Activated B cell treated with CpG ODN at 0.5 μM for 24 hours (primary cell): Measurements from ENCODE around the gene SMIM30. TPM values are rescaled to one million over a fixed set of nuclear protein-coding genes. Genes with fewer than 3 reads are reported as not detected.
"Not testable (repeated sequence)": the region's sequence is repeated elsewhere in the genome, so short reads cannot be mapped to it uniquely, and the experiment has no call there.

Source experiments
- ATAC-seq: fragments of 200-7000 bp; cut with Tn5 transposase; one replicate; pipeline ENCODE4 v1.10.0; 2021; ENCODE audit warnings: low read depth, mild to moderate bottlenecking, moderate library complexity
- CTCF ChIA-PET: fragments of 350-600 bp; sonication (Branson Sonifier 250); formaldehyde crosslinking; loops from one replicate; lab custom pipeline; 2021; ENCODE audit warnings: antibody characterized with exemption; lab: Charles Lee
- POLR2A ChIA-PET: fragments of 350-600 bp; sonication (Branson Sonifier 250); formaldehyde crosslinking; loops from one replicate; lab custom pipeline; 2021; ENCODE audit warnings: antibody characterized with exemption; lab: Charles Lee
- DNase-seq: peaks from one replicate; pipeline ENCODE4 v3.0.0; 2022
- H3K27ac Mint-ChIP-seq: one replicate; pipeline ENCODE4 v1.8.0; 2020; ENCODE audit warnings: mixed read lengths
- H3K27me3 Mint-ChIP-seq: one replicate; pipeline ENCODE4 v1.8.0; 2021; ENCODE audit warnings: mixed read lengths
- H3K36me3 Mint-ChIP-seq: one replicate; pipeline ENCODE4 v1.8.0; 2021; ENCODE audit warnings: low read depth, mixed read lengths
- H3K4me1 Mint-ChIP-seq: one replicate; pipeline ENCODE4 v1.8.0; 2021; ENCODE audit warnings: mixed read lengths
- H3K4me3 Mint-ChIP-seq: one replicate; pipeline ENCODE4 v1.8.0; 2020; ENCODE audit warnings: mild to moderate bottlenecking, mixed read lengths
- H3K9me3 Mint-ChIP-seq: one replicate; pipeline ENCODE4 v1.8.0; 2020; ENCODE audit warnings: mixed read lengths
- CTCF ChIP-seq: fragments of 200-600 bp; IDR thresholded peaks from one replicate; pipeline ENCODE4 v1.8.0; 2022; ENCODE audit warnings: antibody characterized with exemption, mild to moderate bottlenecking
- intact Hi-C: fragments of 100-400 bp; cut with micrococcal nuclease; formaldehyde crosslinking; loops from one replicate; pipeline ENCODE4 v1.15.1; 2024
- total RNA-seq: library from RNA; stranded (reverse); gene quantifications from 2 replicates; pipeline ENCODE4 v1.2.3, GENCODE V29; 2022

The SMIM30 gene
- 28.7 and 30.6 TPM in 2 replicates for total RNA-seq

GRCh38 chr7:113118074-113118959 lies at the start of gene SMIM30:
Gene SMIM30 (minus strand): TSS chr7:113118554. CDS start chr7:113117578, 976 bp downstream.
- Mint-ChIP-seq H3K27ac (peak within 1 kb of the TSS; percentile 97), H3K36me3 (peaks cover 25% of the 10 kb centered on the region), H3K4me1 (peaks cover 23% of the 10 kb centered on the region), H3K9me3 (no peaks in the 10 kb centered on the region), H3K27me3 (no peaks in the 10 kb centered on the region), H3K4me3 (peak within 1 kb of the TSS; percentile 93)
- DNase-seq (peak; percentile 77), ATAC-seq (peak; percentile 100)
- no peak for TF ChIP-seq CTCF
- ChIA-PET POLR2A (interaction anchor here (0.6 to 1.6 kb wide), 4 partner anchors 178 to 668 kb away, joined by 4 to 11 read pairs (median 6); partner anchors contain the start of gene IFRD1), CTCF (no interaction called here)
- intact Hi-C loops: loop anchor here (1.0 to 5.0 kb wide), 7 partner anchors 136 to 1556 kb away; partner anchors contain the start of genes DOCK4, IFRD1, IMMP2L and TMEM168

- H3K4me1 Mint-ChIP-seq, DNase-seq, H3K27ac Mint-ChIP-seq, H3K36me3 Mint-ChIP-seq, ATAC-seq, H3K27me3 Mint-ChIP-seq, POLR2A ChIA-PET, intact Hi-C loops, H3K9me3 Mint-ChIP-seq, H3K4me3 Mint-ChIP-seq, CTCF ChIA-PET: not testable (repeated sequence)
Measured at GRCh38 chr7:113166176-113166575, 47.8 kb upstream of the SMIM30 start.

- H3K4me1 Mint-ChIP-seq: no peaks in the 10 kb centered on the region
- no peak overlapping the region for H3K27ac Mint-ChIP-seq
- no peak overlapping the region for H3K4me3 Mint-ChIP-seq
- no peaks in the 10 kb centered on the region for H3K9me3 Mint-ChIP-seq
- ChIA-PET CTCF (no interaction called here), POLR2A (no interaction called here)
- DNase-seq (no peak), ATAC-seq (no peak)
- no peak for TF ChIP-seq CTCF
- no peaks in the 10 kb centered on the region for H3K36me3 Mint-ChIP-seq
- peaks cover 3% of the 10 kb centered on the region for H3K27me3 Mint-ChIP-seq
- intact Hi-C loops: no loop called here
Measured at GRCh38 chr7:113161050-113161449, 42.7 kb upstream of the SMIM30 start.

GRCh38 chr7:113159746-113160339 lies 41.5 kb upstream of the SMIM30 start:
- ATAC-seq (no peak), DNase-seq (no peak)
- Mint-ChIP-seq H3K4me3 (no peak overlapping the region), H3K36me3 (no peaks in the 10 kb centered on the region), H3K4me1 (no peaks in the 10 kb centered on the region), H3K27me3 (peaks cover 4% of the 10 kb centered on the region), H3K27ac (no peak overlapping the region), H3K9me3 (no peaks in the 10 kb centered on the region)
- no peak for TF ChIP-seq CTCF
- ChIA-PET POLR2A (no interaction called here), CTCF (no interaction called here)
- intact Hi-C loops: no loop called here

- no peak for TF ChIP-seq CTCF
- CTCF ChIA-PET: no interaction called here
- Mint-ChIP-seq H3K4me1 (no peaks in the 10 kb centered on the region), H3K4me3 (no peak overlapping the region), H3K9me3 (no peaks in the 10 kb centered on the region), H3K27ac (no peak overlapping the region), H3K27me3 (peaks cover 4% of the 10 kb centered on the region), H3K36me3 (no peaks in the 10 kb centered on the region)
- no peak for DNase-seq
- POLR2A ChIA-PET: no interaction called here
- no peak for ATAC-seq
- intact Hi-C loops: no loop called here
Measured at GRCh38 chr7:113158756-113159155, 40.4 kb upstream of the SMIM30 start.
